Osteoblast (primary cell): ENCODE results near the gene CCDC88B. TPM values are rescaled to one million over a fixed set of nuclear protein-coding genes. Genes with fewer than 3 reads are reported as not detected.

Source experiments
- DNase-seq: peaks from one replicate; pipeline ENCODE4 v3.0.0; 2011; ENCODE audit warnings: low spot score, mixed read lengths; ENCODE audit not compliant: insufficient read length; ENCODE audit errors: missing footprints
- H2AFZ ChIP-seq: 2 replicates; pipeline ENCODE4 v1.6.0; 2011; ENCODE audit warnings: mild to moderate bottlenecking, low read length
- H3K27ac ChIP-seq: 2 replicates; pipeline ENCODE4 v1.5.1; 2011; ENCODE audit warnings: mild to moderate bottlenecking, low read depth, low read length, moderate library complexity
- H3K27me3 ChIP-seq: 2 replicates; pipeline ENCODE4 v1.6.0; 2012; ENCODE audit warnings: mild to moderate bottlenecking, control low read depth, inconsistent platforms, low read length, moderate library complexity; ENCODE audit not compliant: insufficient read depth
- H3K36me3 ChIP-seq: 2 replicates; pipeline ENCODE4 v1.5.1; 2011; ENCODE audit warnings: mild to moderate bottlenecking, low read length, control low read depth, moderate library complexity; ENCODE audit not compliant: insufficient read depth
- H3K4me1 ChIP-seq: 2 replicates; pipeline ENCODE4 v1.5.1; 2011; ENCODE audit warnings: mild to moderate bottlenecking, low read length, control low read depth, moderate library complexity; ENCODE audit not compliant: insufficient read depth
- H3K4me2 ChIP-seq: 2 replicates; pipeline ENCODE4 v1.6.0; 2011; ENCODE audit warnings: mild to moderate bottlenecking, low read length; ENCODE audit not compliant: insufficient read depth
- H3K4me3 ChIP-seq: fragments of 200-600 bp; sonication (generic); 3 replicates; pipeline ENCODE4 v1.5.1; 2012; ENCODE audit warnings: mild to moderate bottlenecking, low read length, inconsistent platforms; ENCODE audit not compliant: insufficient read depth
- H3K79me2 ChIP-seq: 2 replicates; pipeline ENCODE4 v1.6.0; 2012; ENCODE audit warnings: mild to moderate bottlenecking, low read length, control low read depth, inconsistent platforms; ENCODE audit not compliant: insufficient read depth
- H3K9me3 ChIP-seq: 2 replicates; pipeline ENCODE4 v1.5.1; 2011; ENCODE audit warnings: low read depth, low read length, control low read depth
- H4K20me1 ChIP-seq: 2 replicates; pipeline ENCODE4 v1.6.0; 2012; ENCODE audit warnings: mild to moderate bottlenecking, low read length, control low read depth; ENCODE audit not compliant: insufficient read depth
- CTCF ChIP-seq: IDR thresholded peaks from 2 replicates; pipeline ENCODE4 v1.5.1; 2011; ENCODE audit warnings: mild to moderate bottlenecking, low read depth, low read length, moderate library complexity; ENCODE audit errors: extremely low read depth
- total RNA-seq: library from RNA; depleted of rRNA; stranded (reverse); fragments of >200 nt; gene quantifications from 2 replicates; pipeline ENCODE4 v1.2.3, GENCODE V29; 2012

The CCDC88B gene
- total RNA-seq, 1 donor = 1.4 TPM

GRCh38 chr11:64304032-64304315, 36.0 kb upstream of the CCDC88B start:
- peak overlapping the region; percentile 72 for H3K27ac ChIP-seq
- peaks cover 20% of the 10 kb centered on the region for H3K27me3 ChIP-seq
- H2AFZ ChIP-seq = peak overlapping the region; percentile 37
- no peak for TF ChIP-seq CTCF
- peaks cover 13% of the 10 kb centered on the region for H3K79me2 ChIP-seq
- no peak for DNase-seq
- peak overlapping the region; percentile 92 for H3K4me2 ChIP-seq
- no peaks in the 10 kb centered on the region for H3K36me3 ChIP-seq
- peak overlapping the region; percentile 82 for H3K4me3 ChIP-seq
- peaks cover 4% of the 10 kb centered on the region for H4K20me1 ChIP-seq
- peaks cover 21% of the 10 kb centered on the region for H3K4me1 ChIP-seq
- no peaks in the 10 kb centered on the region for H3K9me3 ChIP-seq

GRCh38 chr11:64304316-64305072, 35.5 kb upstream of the CCDC88B start:
- H3K79me2 ChIP-seq = peaks cover 13% of the 10 kb centered on the region
- peak overlapping the region; percentile 82 for H3K4me3 ChIP-seq
- peaks cover 15% of the 10 kb centered on the region for H3K27me3 ChIP-seq
- H3K9me3 ChIP-seq = no peaks in the 10 kb centered on the region
- peaks cover 4% of the 10 kb centered on the region for H4K20me1 ChIP-seq
- peaks cover 19% of the 10 kb centered on the region for H3K4me1 ChIP-seq
- H3K36me3 ChIP-seq = no peaks in the 10 kb centered on the region
- peak overlapping the region; percentile 92 for H3K4me2 ChIP-seq
- peak; percentile 92 for TF ChIP-seq CTCF
- peak overlapping the region; percentile 89 for H2AFZ ChIP-seq
- peak overlapping the region; percentile 72 for H3K27ac ChIP-seq
- DNase-seq = peak; percentile 99

- H3K27ac ChIP-seq = peak within 1 kb of the TSS; percentile 72
- H3K27me3 ChIP-seq = peaks cover 8% of the 10 kb centered on the region
- no peaks in the 10 kb centered on the region for H3K9me3 ChIP-seq
- H3K79me2 ChIP-seq = peaks cover 13% of the 10 kb centered on the region
- no peak for TF ChIP-seq CTCF
- peak within 1 kb of the TSS; percentile 92 for H3K4me2 ChIP-seq
- DNase-seq = peak; percentile 100
- peak within 1 kb of the TSS; percentile 89 for H2AFZ ChIP-seq
- H3K4me1 ChIP-seq = peaks cover 15% of the 10 kb centered on the region
- H4K20me1 ChIP-seq = peaks cover 4% of the 10 kb centered on the region
- peak within 1 kb of the TSS; percentile 82 for H3K4me3 ChIP-seq
- H3K36me3 ChIP-seq = no peaks in the 10 kb centered on the region
Measured at GRCh38 chr11:64305075-64305690, 34.8 kb upstream of the CCDC88B start, which contains the start of gene ESRRA. TSS of gene ESRRA (plus strand) at chr11:64305524. CDS start at chr11:64307180, 1,656 bp downstream.
